Kidney (tissue), 14 donors: ENCODE data around the gene TEX35. TPM values are rescaled to one million over a fixed set of nuclear protein-coding genes. Genes with fewer than 3 reads are reported as not detected.

Experiments
- DNase-seq, 5 donors: peaks; one replicate each; pipeline ENCODE4 v3.0.0-alpha.2; 2013 to 2020
- FAIRE-seq: peaks from 2 replicates; lab custom pipeline; 2012; peaks lifted over from hg19 to GRCh38; lab: Jason Lieb, UNC
- H3K27ac ChIP-seq, 2 donors: one replicate each; pipeline ENCODE4 v1.7.0; 2013; ENCODE audit warnings: low read depth in 2 of 2, low read length in 2 of 2, inconsistent platforms in 1 of 2
- H3K27me3 ChIP-seq: one replicate; pipeline ENCODE4 v1.7.1; 2013; ENCODE audit warnings: low read length, inconsistent platforms; ENCODE audit not compliant: control insufficient read depth, insufficient read depth
- H3K36me3 ChIP-seq, 3 donors: one replicate each; pipeline versions ENCODE4 v1.7.0 to v1.7.1; 2013; ENCODE audit warnings: low read length in 3 of 3, control low read depth in 1 of 3, inconsistent platforms in 1 of 3; ENCODE audit not compliant: insufficient read depth in 3 of 3, control insufficient read depth in 2 of 3
- H3K4me1 ChIP-seq, 3 donors: one replicate each; pipeline versions ENCODE4 v1.7.0 to v1.7.1; 2013; ENCODE audit warnings: low read length in 3 of 3, inconsistent platforms in 1 of 3, low read depth in 1 of 3; ENCODE audit not compliant: control insufficient read depth in 2 of 3, insufficient read depth in 2 of 3
- H3K4me3 ChIP-seq, 3 donors: one replicate each; pipeline versions ENCODE4 v1.7.0 to v1.8.1; 2013; ENCODE audit warnings: low read length in 3 of 3, control low read depth in 1 of 3, inconsistent platforms in 1 of 3
- H3K9ac ChIP-seq, 3 donors: one replicate each; pipeline versions ENCODE4 v1.7.0 to v1.7.1; 2013; ENCODE audit warnings: low read length in 3 of 3, control low read depth in 1 of 3, inconsistent platforms in 1 of 3
- H3K9me3 ChIP-seq, 3 donors: one replicate each; pipeline versions ENCODE4 v1.7.0 to v1.7.1; 2013; ENCODE audit warnings: low read length in 3 of 3, control low read depth in 1 of 3, inconsistent platforms in 1 of 3; ENCODE audit not compliant: control insufficient read depth in 2 of 3, insufficient read depth in 1 of 3
- CTCF ChIP-seq: IDR thresholded peaks from 3 replicates; pipeline ENCODE4 v1.5.1; 2012; ENCODE audit warnings: mild to moderate bottlenecking, moderate library complexity, borderline replicate concordance; ENCODE audit not compliant: insufficient read depth; ENCODE audit errors: extremely low read depth
- intact Hi-C: fragments of 100-400 bp; cut with DNase I; formaldehyde crosslinking; loops from one replicate; pipeline ENCODE4 v1.11.1; 2022
- polyA plus RNA-seq: library from polyadenylated mRNA; stranded (reverse); fragments of 350-450 nt; fragmentation: Illumina TruSeq; extraction: RNeasy Lipid Tissue Mini Kit (QIAGEN cat#74804); gene quantifications from one replicate; pipeline ENCODE4 v1.2.3, GENCODE V29; 2014; ENCODE audit warnings: low read depth, low replicate concordance; ENCODE audit not compliant: insufficient read depth
- total RNA-seq: library from RNA; stranded (reverse); fragmentation: NEBNext Ultra II Directional; extraction: Animal tissue kit (Norgen Biotek cat#: 25700); gene quantifications from one replicate; pipeline ENCODE4 v1.2.1, GENCODE V29; 2021
- donor health status: control.
- donor health status: control.
- donor health status: control.
- donor health status: control.
- donor health status: control.
- donor health status: DM: yes; HTN: yes; CAD: no.
- donor health status: Normal renal cell carcinoma (clear cell type).

TEX35 gene
- total and polyA plus RNA-seq, 2 donors from 2014 or later: not detected

- H3K9ac ChIP-seq: no peak overlapping the region
- H3K36me3 ChIP-seq: no peaks in the 10 kb centered on the region
- H3K27me3 ChIP-seq: no peaks in the 10 kb centered on the region
- H3K4me3 ChIP-seq: no peak overlapping the region
- intact Hi-C loops: no loop called here
- H3K27ac ChIP-seq: no peak overlapping the region
- no peaks in the 10 kb centered on the region for H3K9me3 ChIP-seq
- H3K4me1 ChIP-seq: peaks cover 0 to 4% (median 0%) of the 10 kb centered on the region in 3 donors
- FAIRE-seq: no peak
- TF ChIP-seq CTCF: no peak
- no peak for DNase-seq
Measured at GRCh38 chr1:178490967-178491366, 21.9 kb upstream of the TEX35 start.

- intact Hi-C loops: no loop called here
- H3K4me1 ChIP-seq: peaks cover 0 to 4% (median 0%) of the 10 kb centered on the region in 3 donors
- FAIRE-seq (no peak), DNase-seq (no peak)
- no peaks in the 10 kb centered on the region for H3K9me3 ChIP-seq
- no peak overlapping the region for H3K9ac ChIP-seq
- no peaks in the 10 kb centered on the region for H3K36me3 ChIP-seq
- no peak overlapping the region for H3K4me3 ChIP-seq
- H3K27me3 ChIP-seq: no peaks in the 10 kb centered on the region
- TF ChIP-seq CTCF: no peak
- no peak overlapping the region for H3K27ac ChIP-seq
Measured at GRCh38 chr1:178491721-178492120, 21.2 kb upstream of the TEX35 start.

GRCh38 chr1:178492341-178492740, 20.6 kb upstream of the TEX35 start:
- TF ChIP-seq CTCF: no peak
- Histone ChIP-seq H3K9ac (no peak overlapping the region), H3K4me3 (no peak overlapping the region), H3K27ac (no peak overlapping the region), H3K4me1 (no peaks in the 10 kb centered on the region), H3K9me3 (no peaks in the 10 kb centered on the region), H3K36me3 (no peaks in the 10 kb centered on the region), H3K27me3 (no peaks in the 10 kb centered on the region)
- intact Hi-C loops: no loop called here
- FAIRE-seq (no peak), DNase-seq (no peak)

GRCh38 chr1:178493301-178493741, 19.6 kb upstream of the TEX35 start:
- Histone ChIP-seq H3K36me3 (no peaks in the 10 kb centered on the region), H3K4me3 (no peak overlapping the region), H3K9me3 (no peaks in the 10 kb centered on the region), H3K4me1 (no peaks in the 10 kb centered on the region), H3K9ac (no peak overlapping the region), H3K27me3 (no peaks in the 10 kb centered on the region), H3K27ac (no peak overlapping the region)
- intact Hi-C loops: no loop called here
- TF ChIP-seq CTCF: no peak
- FAIRE-seq: no peak
- DNase-seq: no peak
